ENCODE measurements around the gene ZNF20.
"Not testable (repeated sequence)": the region's sequence is repeated elsewhere in the genome, so short reads cannot be mapped to it uniquely, and the experiment has no call there.

ZNF20 gene

GRCh38 chr19:12112701-12113100 lies 27.4 kb downstream of the ZNF20 start:
- DNase-seq (ENCODE audit: low read depth) = no peak

- DNase-seq (ENCODE audit: low read depth) = no peak
Measured at GRCh38 chr19:12111943-12112637, 28.1 kb downstream of the ZNF20 start.

GRCh38 chr19:12111176-12111575 lies 29.0 kb downstream of the ZNF20 start:
- no peak for DNase-seq (ENCODE audit: low read depth)

- DNase-seq (ENCODE audit: low read depth) = not testable (repeated sequence)
Measured at GRCh38 chr19:12103909-12104308, 36.2 kb downstream of the ZNF20 start.

GRCh38 chr19:12098040-12098439 lies 42.1 kb downstream of the ZNF20 start:
- no peak for DNase-seq (ENCODE audit: low read depth)

- no peak for DNase-seq (ENCODE audit: low read depth)
Measured at GRCh38 chr19:12095111-12095790, 44.9 kb downstream of the ZNF20 start.

- DNase-seq (ENCODE audit: low read depth) = no peak
Measured at GRCh38 chr19:12093777-12094176, 46.4 kb downstream of the ZNF20 start.

- DNase-seq (ENCODE audit: low read depth) = no peak
Measured at GRCh38 chr19:12092956-12093355, 47.2 kb downstream of the ZNF20 start.

GRCh38 chr19:12092065-12092867 lies 47.9 kb downstream of the ZNF20 start:
- DNase-seq (ENCODE audit: low read depth) = peak; percentile 2

GRCh38 chr19:12090807-12091206 lies 49.3 kb downstream of the ZNF20 start:
- peak; percentile 21 for DNase-seq (ENCODE audit: low read depth)

GRCh38 chr19:12085074-12085818 lies 54.9 kb downstream of the ZNF20 start:
- DNase-seq (ENCODE audit: low read depth) = no peak

- DNase-seq (ENCODE audit: low read depth) = not testable (repeated sequence)
Measured at GRCh38 chr19:12083336-12083735, 56.8 kb downstream of the ZNF20 start.

All from stimulated activated CD8-positive, alpha-beta memory T cell treated with anti-CD3 and anti-CD28 coated beads, Interleukin-15, amount 100 ng/mL, for 1 hour (primary cell).